Ecto neural progenitor cell (in vitro differentiated cells): ENCODE results near the gene IMPA2.
"Not testable (repeated sequence)": the region's sequence is repeated elsewhere in the genome, so short reads cannot be mapped to it uniquely, and the experiment has no call there.

Experiments
- DNase-seq: peaks from one replicate; pipeline ENCODE4 v3.0.0-alpha.2; 2018; ENCODE audit warnings: low spot score

Gene IMPA2

GRCh38 chr18:12029786-12030584 is 48.7 kb downstream of the IMPA2 start:
- DNase-seq: no peak

GRCh38 chr18:12030670-12031069 is 49.4 kb downstream of the IMPA2 start:
- no peak for DNase-seq

GRCh38 chr18:12031181-12031580 is 49.9 kb downstream of the IMPA2 start:
- DNase-seq: no peak

- no peak for DNase-seq
These were observed 50.5 kb downstream of the IMPA2 start for GRCh38 chr18:12031846-12032245.

GRCh38 chr18:12032786-12033642 is 51.7 kb downstream of the IMPA2 start:
- no peak for DNase-seq

GRCh38 chr18:12033643-12034025 is 52.3 kb downstream of the IMPA2 start:
- no peak for DNase-seq

- DNase-seq: no peak
These were observed 53.2 kb downstream of the IMPA2 start for GRCh38 chr18:12034241-12035100.

- no peak for DNase-seq
These were observed 54.2 kb downstream of the IMPA2 start for GRCh38 chr18:12035481-12035880.

GRCh38 chr18:12036201-12036751 is 55.0 kb downstream of the IMPA2 start:
- no peak for DNase-seq

GRCh38 chr18:12038082-12038638 is 56.9 kb downstream of the IMPA2 start:
- no peak for DNase-seq

GRCh38 chr18:12038639-12039539 is 57.6 kb downstream of the IMPA2 start:
- peak; percentile 91 for DNase-seq

GRCh38 chr18:12039540-12039930 is 58.2 kb downstream of the IMPA2 start:
- not testable (repeated sequence) for DNase-seq

GRCh38 chr18:12041561-12041960 is 60.3 kb downstream of the IMPA2 start:
- DNase-seq: no peak

- no peak for DNase-seq
These were observed 62.5 kb downstream of the IMPA2 start for GRCh38 chr18:12043811-12044210.

GRCh38 chr18:12044591-12044990 is 63.3 kb downstream of the IMPA2 start:
- DNase-seq: no peak

- no peak for DNase-seq
These were observed 64.9 kb downstream of the IMPA2 start for GRCh38 chr18:12046046-12046750.

- DNase-seq: peak; percentile 48
These were observed 65.5 kb downstream of the IMPA2 start for GRCh38 chr18:12046751-12047335.

- DNase-seq: peak; percentile 45
These were observed 66.9 kb downstream of the IMPA2 start for GRCh38 chr18:12048010-12048826.

GRCh38 chr18:12048827-12049175 is 67.5 kb downstream of the IMPA2 start:
- no peak for DNase-seq
